Activated T-cell treated with anti-CD3 and anti-CD28 coated beads, Interleukin-2, amount 50 U/mL, for 1 hour (primary cell): ENCODE results near the gene ZNF106.

ENCODE experiments used
- DNase-seq: peaks from one replicate; pipeline ENCODE4 v3.0.0-alpha.2; 2020

Gene ZNF106

GRCh38 chr15:42471002-42471401 is 19.9 kb downstream of the ZNF106 start:
- no peak for DNase-seq

- DNase-seq: no peak
Measured at GRCh38 chr15:42465520-42466259, 25.3 kb downstream of the ZNF106 start.

DNA sequence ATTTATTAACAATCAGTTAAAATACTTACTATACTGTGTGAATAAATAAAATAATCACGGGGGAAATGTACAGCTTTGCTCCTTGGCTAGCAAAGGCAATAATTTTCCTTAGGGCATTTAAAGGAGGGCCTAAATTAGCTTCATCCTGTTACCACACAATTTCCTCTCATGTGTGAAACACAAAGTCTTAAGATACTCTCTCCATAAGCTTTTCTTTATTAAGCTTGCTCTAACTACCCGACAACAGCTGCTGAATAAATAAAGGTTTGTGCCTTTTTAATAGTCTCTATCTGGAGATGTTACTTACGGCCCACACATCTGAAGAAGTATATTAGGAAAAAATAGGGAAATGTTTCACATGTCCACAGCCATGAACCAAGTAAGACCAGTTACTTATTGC is 29.7 kb downstream of the ZNF106 start:
- no peak for DNase-seq

DNA sequence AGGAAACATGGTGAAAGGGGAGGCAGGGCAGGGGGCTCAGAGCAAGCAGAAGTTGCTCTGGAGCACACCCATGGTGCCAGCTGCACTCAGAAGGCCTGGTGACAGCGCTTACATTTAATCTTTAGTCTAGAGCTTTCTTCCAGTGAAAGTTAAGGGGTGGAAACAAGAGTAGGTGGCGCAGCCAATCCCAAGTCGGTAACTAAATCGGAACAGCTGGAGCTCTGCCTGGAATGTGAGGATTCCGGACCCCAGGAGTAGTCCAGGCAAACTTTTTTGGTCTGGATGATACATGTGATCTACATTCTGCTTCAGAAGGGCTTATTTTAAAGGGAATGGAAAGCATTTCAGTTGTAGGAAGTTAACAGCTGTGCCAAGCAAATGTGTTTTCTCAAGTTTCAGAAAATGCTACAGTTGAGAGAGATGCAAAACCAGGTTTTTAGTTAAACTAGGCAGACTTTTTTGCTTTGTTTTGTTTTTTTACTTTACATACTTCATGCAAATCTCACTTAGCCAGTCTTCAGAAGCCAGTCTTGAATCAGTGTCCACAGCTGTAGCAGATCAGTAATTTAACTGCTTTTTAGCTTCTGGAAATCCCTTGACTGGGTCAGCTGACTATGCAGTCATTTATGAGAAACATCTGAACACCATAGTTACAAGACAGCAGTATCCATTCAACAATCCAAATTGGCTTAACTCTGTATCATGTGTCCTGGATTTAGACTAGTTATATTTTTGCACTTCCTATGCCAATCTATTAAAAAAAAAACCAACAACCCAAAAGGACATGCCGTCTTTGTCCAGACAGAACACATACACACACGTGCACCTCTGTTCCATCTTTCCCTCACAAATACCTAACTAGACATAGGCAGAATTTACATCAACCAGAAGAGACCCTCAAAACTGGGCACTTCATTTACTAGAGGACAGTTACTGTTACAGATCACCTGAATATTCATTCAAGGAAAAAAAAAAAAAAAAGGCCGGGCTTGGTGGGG is 33.2 kb downstream of the ZNF106 start:
- no peak for DNase-seq

DNA sequence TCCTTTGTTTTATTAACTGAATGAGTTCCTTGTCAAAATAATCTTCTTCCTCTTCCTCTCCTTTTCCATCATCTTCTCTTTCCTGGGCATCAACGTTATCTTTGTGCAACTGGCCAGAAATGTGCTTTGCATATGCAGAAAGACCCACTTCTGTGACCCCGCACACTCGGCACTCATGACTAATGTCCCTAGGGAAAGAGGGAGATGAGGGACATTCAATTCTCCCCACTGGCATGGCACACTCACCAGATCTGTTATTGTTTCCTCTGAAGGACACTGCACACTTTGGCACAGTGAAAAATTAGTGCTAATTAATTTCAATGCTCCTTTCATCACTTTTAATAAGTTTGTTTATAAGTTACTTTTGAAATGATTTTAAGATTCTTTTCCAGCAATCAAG is 34.0 kb downstream of the ZNF106 start:
- DNase-seq: no peak

GRCh38 chr15:42456531-42456930 is 34.4 kb downstream of the ZNF106 start:
- DNase-seq: no peak

- no peak for DNase-seq
Measured at GRCh38 chr15:42453826-42454225, 37.1 kb downstream of the ZNF106 start.

GRCh38 chr15:42450425-42450790 is 40.5 kb downstream of the ZNF106 start:
- DNase-seq: no peak

- no peak for DNase-seq
Measured at GRCh38 chr15:42449770-42450424, 41.0 kb downstream of the ZNF106 start.

DNA sequence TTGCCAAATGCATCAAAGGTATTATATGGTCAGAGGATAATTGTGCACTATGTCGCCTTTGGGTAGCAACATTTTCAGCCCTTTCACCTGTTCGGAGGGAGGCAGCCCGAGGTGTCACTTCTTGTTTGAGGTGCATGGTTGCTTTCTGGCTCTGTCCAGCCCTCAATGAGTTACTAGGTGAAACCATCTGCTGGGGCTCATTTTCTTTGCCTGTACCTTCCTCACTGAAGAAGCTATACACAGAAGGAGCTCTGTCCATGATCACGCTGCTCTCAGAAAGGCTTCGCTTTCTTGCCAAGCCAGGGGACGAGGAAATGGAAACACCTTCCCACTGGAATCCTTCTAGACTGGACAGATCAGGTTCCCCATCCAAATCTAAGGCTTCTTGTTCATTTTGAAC is 42.7 kb downstream of the ZNF106 start:
- DNase-seq: no peak

DNA sequence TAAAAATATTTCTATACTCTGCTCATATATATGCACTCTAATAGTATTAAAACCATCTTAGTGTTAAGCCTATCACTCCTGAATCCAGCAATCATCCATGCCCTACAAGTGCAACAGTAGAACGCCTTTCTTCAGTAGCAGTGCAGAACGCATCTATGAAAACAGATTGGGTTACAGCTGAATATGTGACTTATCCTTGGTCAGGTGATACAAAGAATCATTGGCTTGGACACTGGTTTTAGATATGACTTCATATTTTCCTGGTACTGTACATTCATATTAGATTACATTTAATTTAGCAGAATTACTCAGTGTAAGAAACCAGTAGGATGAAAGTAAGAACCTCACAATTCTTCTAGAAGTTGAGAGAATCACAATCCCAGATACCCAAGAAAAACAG is 43.3 kb downstream of the ZNF106 start:
- DNase-seq: no peak

GRCh38 chr15:42445551-42445950 is 45.4 kb downstream of the ZNF106 start:
- no peak for DNase-seq

- DNase-seq: no peak
Measured at GRCh38 chr15:42444415-42445063, 46.4 kb downstream of the ZNF106 start.

DNA sequence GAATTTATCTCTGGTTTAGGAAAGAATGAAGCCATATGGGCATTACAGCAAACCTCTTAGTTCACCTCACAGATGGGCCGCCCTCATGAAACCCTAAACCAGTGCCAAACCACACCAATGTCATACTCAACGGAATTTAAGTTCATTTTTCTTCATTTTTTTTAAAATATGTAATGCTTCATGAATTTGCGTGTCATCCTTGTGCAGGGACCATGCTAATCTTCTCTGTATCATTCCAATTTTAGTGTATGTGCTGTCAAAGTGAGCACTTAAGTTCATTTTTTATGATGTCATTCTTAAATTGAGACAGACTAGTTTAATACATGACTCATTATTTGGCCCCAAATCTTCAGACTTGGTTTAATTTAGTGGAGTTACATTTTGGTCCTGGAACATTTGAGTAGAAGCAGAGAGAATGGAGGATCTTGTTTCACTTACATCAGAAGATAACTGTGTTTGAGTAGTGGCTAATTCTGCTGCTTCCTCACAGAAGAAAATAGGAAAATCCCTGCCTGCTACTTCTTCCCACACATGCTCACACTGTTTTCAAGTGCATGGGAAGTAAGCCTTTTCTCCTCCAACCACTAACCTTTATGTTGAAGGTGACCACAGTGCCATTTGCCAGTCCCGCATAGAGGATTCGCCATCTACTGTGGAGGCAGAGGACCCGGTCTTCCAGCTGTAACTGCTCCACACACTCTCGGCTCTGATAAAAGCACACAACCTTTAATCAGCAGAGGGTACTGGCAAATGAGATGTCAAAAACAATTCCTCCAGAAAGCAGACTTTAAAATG is 63.3 kb downstream of the ZNF106 start:
- DNase-seq: no peak

DNA sequence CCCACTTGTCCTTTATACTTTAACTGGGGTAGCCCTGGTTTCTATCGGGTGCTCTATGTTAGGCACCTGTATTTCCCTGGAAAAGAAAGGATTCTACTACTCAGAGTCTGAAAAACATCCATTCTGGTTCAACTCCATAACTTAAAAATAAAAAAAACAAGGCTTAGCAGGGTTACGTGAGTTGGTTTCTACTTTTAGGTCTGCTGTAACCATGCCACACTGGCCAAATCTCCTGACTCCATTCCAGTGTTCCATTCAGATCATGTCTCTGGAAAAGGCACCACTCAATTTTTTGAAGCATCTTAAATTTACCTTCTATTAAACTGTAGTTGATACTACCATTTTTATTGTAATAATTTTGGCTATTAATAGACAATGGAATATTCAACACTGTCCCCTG is 69.6 kb downstream of the ZNF106 start:
- DNase-seq: no peak

- no peak for DNase-seq
Measured at GRCh38 chr15:42419369-42419768, 71.6 kb downstream of the ZNF106 start.

GRCh38 chr15:42413920-42414319 is 77.0 kb downstream of the ZNF106 start:
- no peak for DNase-seq

GRCh38 chr15:42411884-42412283 is 79.1 kb downstream of the ZNF106 start:
- DNase-seq: no peak

DNA sequence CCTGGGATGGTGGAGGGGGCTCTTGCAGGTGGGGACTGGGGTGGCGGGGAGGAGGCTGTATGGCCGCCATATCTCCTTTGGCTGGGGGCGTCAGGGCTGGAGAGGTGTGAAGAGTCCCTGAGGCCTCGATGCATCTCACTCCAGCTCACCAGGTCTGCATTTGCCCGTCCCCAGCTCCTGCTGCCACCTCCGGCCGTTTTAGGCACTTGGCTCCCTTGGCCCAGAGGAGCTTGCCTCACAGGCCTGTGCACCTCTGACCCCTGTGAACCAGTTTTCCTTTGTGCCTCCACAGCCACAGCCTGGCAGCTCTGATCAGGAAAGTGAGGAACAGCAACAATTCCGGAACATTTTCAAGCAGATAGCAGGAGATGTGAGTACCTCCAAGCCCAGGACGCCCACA is 81.9 kb downstream of the ZNF106 start:
- DNase-seq: no peak

GRCh38 chr15:42408178-42408577 is 82.8 kb downstream of the ZNF106 start:
- DNase-seq: no peak

DNA sequence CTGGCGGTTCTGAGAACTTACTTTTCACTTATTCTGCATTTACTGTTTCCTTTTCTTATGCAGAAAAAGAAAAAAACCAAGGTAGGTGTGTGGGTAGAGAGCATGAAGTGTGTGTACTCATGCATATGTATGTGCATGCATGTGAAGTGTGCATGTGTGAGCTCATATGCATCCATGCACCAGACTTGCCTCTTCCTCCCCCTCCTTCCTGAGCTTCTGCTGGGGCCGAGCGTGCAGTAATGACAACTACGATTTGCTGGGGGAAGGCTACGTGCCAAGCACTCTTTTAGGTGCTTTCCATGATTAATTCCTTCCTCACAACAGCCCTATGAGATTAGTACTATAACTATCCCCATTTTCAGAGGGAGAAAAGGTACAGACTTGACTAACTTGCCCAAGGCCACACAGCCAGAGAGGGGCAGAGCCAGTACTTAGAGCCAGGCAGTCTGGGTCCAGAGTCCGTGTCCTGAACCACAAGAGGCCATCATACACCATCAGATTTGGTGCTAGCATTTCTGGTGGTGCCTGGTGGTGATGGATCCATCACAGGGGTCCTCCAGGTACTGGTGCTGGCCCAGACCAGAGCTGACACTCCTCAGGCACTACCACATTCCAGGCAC is 85.0 kb downstream of the ZNF106 start:
- DNase-seq: no peak
